Measurements from ENCODE around the gene CDC42BPB. TPM values are rescaled to one million over a fixed set of nuclear protein-coding genes. Genes with fewer than 3 reads are reported as not detected.

CDC42BPB gene
- total and polyA plus RNA-seq, 2 of the 13 experiments (the other 11 are each of a cell fraction or from before 2014, with no cell fraction given) = 19.7 to 32.3 TPM

- DNase-seq (ENCODE audit: low spot score) (no peak), FAIRE-seq (no peak), ATAC-seq (no peak)
- TF ChIP-seq SRSF9 (IDR thresholded peaks at IDR 0.05; ENCODE audit: borderline replicate concordance, insufficient read depth, low read depth, low read length, poor library complexity, severe bottlenecking) = no peak
- no peak for TF ChIP-seq PAF1 (CRISPR knock-in tag; IDR thresholded peaks at IDR 0.05)
- TF ChIP-seq CBX2 (IDR thresholded peaks at IDR 0.05; ENCODE audit: low read depth, low read length) = no peak
- TF ChIP-seq CBX2 (CRISPR knock-in tag; IDR thresholded peaks at IDR 0.05; ENCODE audit: low read depth) = no peak
- TF ChIP-seq, protein P1, sequence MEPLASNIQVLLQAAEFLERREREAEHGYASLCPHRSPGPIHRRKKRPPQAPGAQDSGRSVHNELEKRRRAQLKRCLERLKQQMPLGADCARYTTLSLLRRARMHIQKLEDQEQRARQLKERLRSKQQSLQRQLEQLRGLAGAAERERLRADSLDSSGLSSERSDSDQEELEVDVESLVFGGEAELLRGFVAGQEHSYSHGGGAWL (CRISPR knock-in tag; IDR thresholded peaks at IDR 0.05) = no peak
- no peak for TF ChIP-seq ZBTB33 (CRISPR knock-in tag; IDR thresholded peaks at IDR 0.05)
- TF ChIP-seq ZSCAN22 (CRISPR knock-in tag; IDR thresholded peaks at IDR 0.05) = no peak
- TF ChIP-seq NBN (conservative IDR thresholded peaks at IDR 0.05) = no peak
- TF ChIP-seq, protein P2, sequence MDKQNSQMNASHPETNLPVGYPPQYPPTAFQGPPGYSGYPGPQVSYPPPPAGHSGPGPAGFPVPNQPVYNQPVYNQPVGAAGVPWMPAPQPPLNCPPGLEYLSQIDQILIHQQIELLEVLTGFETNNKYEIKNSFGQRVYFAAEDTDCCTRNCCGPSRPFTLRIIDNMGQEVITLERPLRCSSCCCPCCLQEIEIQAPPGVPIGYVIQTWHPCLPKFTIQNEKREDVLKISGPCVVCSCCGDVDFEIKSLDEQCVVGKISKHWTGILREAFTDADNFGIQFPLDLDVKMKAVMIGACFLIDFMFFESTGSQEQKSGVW (CRISPR knock-in tag; IDR thresholded peaks at IDR 0.05; ENCODE audit: borderline replicate concordance) = no peak
- no peak for TF ChIP-seq CERS6 (CRISPR knock-in tag; IDR thresholded peaks at IDR 0.05)
- no peak for TF ChIP-seq NR1H2 (CRISPR knock-in tag; IDR thresholded peaks at IDR 0.05; ENCODE audit: borderline replicate concordance, low read depth)
- no peak for TF ChIP-seq ZNF44 (CRISPR knock-in tag; IDR thresholded peaks at IDR 0.05)
- TF ChIP-seq MBNL3 (CRISPR knock-in tag; conservative IDR thresholded peaks at IDR 0.05) = no peak
- no peak for TF ChIP-seq BRF2 (CRISPR knock-in tag; IDR thresholded peaks at IDR 0.05)
- no peak for TF ChIP-seq ZNF432 (CRISPR knock-in tag; IDR thresholded peaks at IDR 0.05; ENCODE audit: borderline replicate concordance)
- no peak for TF ChIP-seq ZMYM2 (CRISPR knock-in tag; IDR thresholded peaks at IDR 0.05)
- no peak for TF ChIP-seq HNRNPL (IDR thresholded peaks at IDR 0.05; ENCODE audit: low read depth, low read length)
- no peak for TF ChIP-seq CBX5 (CRISPR knock-in tag; IDR thresholded peaks at IDR 0.05; ENCODE audit: borderline replicate concordance)
- TF ChIP-seq NCOA2 (CRISPR knock-in tag; IDR thresholded peaks at IDR 0.05) = no peak
- no peak for TF ChIP-seq TSC22D2 (CRISPR knock-in tag; IDR thresholded peaks at IDR 0.05; ENCODE audit: borderline replicate concordance)
- Histone ChIP-seq H3K36me3 (replicated peaks in 1 of 2; ENCODE audit: control insufficient read depth in 1 of 2, insufficient read depth in 2 of 2, low read length in 2 of 2) (peaks cover 26 to 48% of the 10 kb centered on the region in 2 experiments), H4K20me1 (ENCODE audit: insufficient read depth, low read length) (no peaks in the 10 kb centered on the region), H3K4me3 (replicated peaks in 1 of 3; ENCODE audit: insufficient read depth in 1 of 3, low read depth in 2 of 3, low read length in 3 of 3) (no peak overlapping the region), H3K9me3 (ENCODE audit: low read length) (no peaks in the 10 kb centered on the region), H3K4me2 (ENCODE audit: low read depth, low read length) (no peak overlapping the region), H3K79me2 (ENCODE audit: insufficient read depth, low read length) (no peaks in the 10 kb centered on the region), H3K27me3 (ENCODE audit: control insufficient read depth in 1 of 2, insufficient read depth in 2 of 2, low read length in 2 of 2) (no peaks in the 10 kb centered on the region), H3K27ac (ENCODE audit: extremely low read length, insufficient read depth, low read length) (no peak overlapping the region), H3K9ac (ENCODE audit: insufficient read depth, low read depth, low read length) (no peak overlapping the region), H3K4me1 (ENCODE audit: insufficient read depth, low read length) (no peaks in the 10 kb centered on the region), H2AFZ (ENCODE audit: low read length) (no peak overlapping the region)
- 80% methylated on average over 8 of the region's 8 CpGs for WGBS (ENCODE audit: low lambda C conversion rate)
- POLR2A ChIA-PET = no interaction called here
- in situ Hi-C loops (cut with HindIII; ENCODE audit: extremely low pct_ligation_motif_present, low pct_unique_long_range_greater_than_20kb) (no loop called here), intact Hi-C loops (cut with micrococcal nuclease; ENCODE audit: unreplicated experiment) (no loop called here)
- no TSS peak for BruUV-seq (replicated peaks)
- CTCF ChIA-PET (ENCODE audit: low intra/inter-chr PET ratio, low total read pairs) = no interaction called here
Measured at GRCh38 chr14:102951799-102952198, 105.5 kb downstream of the CDC42BPB start.
